Measurements from ENCODE around the gene CTAGE4. TPM values are rescaled to one million over a fixed set of nuclear protein-coding genes. Genes with fewer than 3 reads are reported as not detected.
"Not testable (repeated sequence)": the region's sequence is repeated elsewhere in the genome, so short reads cannot be mapped to it uniquely, and the experiment has no call there.

Gene CTAGE4
- total RNA-seq, 2 donors from 2014 or later = 5.1 to 15.2 TPM

DNA sequence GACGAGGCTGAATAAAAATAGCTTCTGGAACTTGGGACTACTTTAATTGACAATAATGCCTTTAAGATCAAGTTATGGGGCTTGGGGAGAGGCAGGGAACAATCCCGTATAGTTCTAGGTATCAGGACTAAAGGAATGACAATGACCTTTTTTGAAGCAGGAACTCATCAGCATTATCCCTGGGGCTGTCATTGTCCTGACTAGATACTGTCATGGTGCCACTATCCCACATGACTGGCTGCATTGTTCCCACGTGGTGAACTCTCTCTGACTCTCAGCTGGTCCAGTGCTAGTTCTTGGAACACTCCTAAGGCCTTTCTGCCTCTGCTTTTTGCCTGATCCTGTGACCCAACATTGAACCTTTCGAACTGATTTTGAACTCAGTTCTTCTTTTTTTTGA is 15.7 kb downstream of the CTAGE4 start:
- ATAC-seq, DNase-seq: not testable (repeated sequence)

DNA sequence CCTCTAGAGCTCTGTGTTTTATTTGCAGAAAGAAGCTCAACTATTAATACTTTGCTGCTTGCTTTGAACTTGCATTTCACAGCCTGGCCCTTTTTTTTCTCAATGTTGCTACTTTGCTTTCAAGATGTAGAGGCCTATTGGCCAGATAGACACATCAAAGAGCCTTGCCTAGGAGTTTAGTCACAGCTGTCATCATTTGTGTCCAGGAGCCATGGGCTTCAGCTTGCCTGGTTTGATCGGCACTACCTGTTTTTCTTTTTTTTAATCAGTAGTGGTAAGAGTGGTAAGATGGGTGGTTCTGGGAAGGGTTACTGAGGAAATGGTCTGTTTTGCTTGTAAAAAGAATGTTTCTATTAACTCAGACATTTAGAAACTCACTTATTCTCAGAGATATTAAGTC is 18.7 kb downstream of the CTAGE4 start:
- DNase-seq; intact Hi-C loops (cut with DNase I, micrococcal nuclease); ATAC-seq: not testable (repeated sequence)

More for the DNA sequence above, 15.7 kb downstream of the CTAGE4 start:
- intact Hi-C loops (cut with DNase I, micrococcal nuclease) = not testable (repeated sequence)

DNA sequence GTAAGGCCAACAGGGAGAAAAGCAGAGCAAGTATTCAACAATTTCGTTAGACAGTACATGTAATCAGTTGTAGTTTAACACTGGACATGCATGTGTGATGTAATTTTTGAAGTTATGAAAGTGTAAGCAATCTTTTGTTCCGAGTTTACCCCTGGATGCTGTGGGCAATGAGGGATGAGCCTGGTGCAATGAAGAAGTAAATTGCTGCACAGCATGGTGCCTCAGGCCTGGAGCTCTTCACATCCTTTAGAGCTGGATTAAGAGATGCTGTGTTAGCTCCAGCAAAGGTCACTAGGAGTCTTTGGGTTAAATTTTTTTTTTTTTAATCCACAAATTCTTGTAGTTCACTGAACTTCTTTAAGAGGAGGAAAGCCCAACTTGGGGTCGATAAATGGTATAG is 19.8 kb downstream of the CTAGE4 start:
- DNase-seq; intact Hi-C loops (cut with DNase I, micrococcal nuclease); ATAC-seq: not testable (repeated sequence)

DNA sequence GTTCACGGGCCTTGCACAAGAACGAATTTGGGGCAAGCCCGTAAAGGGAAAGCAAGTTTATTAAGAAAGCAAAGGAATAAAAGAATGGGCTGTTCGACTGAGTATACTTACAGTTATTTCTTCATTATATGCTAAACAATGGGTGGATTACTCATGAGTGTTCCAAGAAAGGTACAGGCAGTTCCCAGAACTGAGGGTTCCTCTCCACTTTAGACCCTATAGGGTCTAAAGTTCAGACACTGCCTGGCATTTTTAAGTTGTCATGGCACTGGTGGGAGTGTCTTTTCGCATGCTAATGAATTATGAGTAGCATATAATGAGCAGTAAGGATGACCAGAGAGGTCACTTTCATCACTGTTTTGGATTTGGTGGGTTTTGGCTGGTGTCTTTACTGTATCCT is 22.0 kb downstream of the CTAGE4 start:
- intact Hi-C loops (cut with DNase I, micrococcal nuclease); ATAC-seq; DNase-seq: not testable (repeated sequence)

DNA sequence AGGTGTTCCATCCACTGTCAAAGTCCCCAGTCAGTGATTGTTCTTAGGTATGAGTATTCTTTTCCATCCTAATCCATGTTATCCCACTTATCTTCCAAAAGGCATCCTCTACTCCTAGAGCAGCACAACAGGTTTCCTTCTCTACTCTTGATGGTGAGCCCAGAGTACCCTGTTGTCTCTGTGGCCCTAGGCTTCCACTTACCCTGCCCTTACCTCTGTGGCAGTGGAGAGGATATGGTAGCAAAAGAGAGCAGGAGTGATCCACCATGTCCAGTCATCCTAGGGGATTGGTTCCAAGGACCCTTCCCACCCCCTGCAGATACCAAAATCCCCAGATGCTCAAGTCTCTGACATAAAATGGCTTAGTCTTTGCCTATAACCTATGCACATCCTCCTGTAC is 33.9 kb downstream of the CTAGE4 start:
- ATAC-seq; DNase-seq; intact Hi-C loops (cut with DNase I, micrococcal nuclease): not testable (repeated sequence)

DNA sequence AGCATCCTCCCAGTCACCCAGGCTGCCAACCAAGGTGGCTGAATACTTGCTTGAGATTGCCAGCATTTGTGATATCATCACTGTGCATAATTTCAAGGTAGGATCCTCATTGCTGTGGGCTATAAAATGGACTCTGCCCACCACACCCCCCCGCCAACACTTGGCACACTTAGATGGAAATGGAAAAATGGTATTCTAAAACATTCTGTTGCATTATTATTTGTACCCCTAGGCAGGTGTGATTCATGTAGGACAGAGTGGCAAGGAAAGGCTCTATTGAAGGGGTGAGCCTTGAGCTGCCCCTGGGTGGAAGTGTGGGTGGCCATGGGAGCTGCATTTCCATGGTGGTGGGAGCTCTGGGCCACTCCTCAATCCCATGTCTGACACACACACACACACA is 35.3 kb downstream of the CTAGE4 start:
- intact Hi-C loops (cut with DNase I, micrococcal nuclease); ATAC-seq; DNase-seq: not testable (repeated sequence)

DNA sequence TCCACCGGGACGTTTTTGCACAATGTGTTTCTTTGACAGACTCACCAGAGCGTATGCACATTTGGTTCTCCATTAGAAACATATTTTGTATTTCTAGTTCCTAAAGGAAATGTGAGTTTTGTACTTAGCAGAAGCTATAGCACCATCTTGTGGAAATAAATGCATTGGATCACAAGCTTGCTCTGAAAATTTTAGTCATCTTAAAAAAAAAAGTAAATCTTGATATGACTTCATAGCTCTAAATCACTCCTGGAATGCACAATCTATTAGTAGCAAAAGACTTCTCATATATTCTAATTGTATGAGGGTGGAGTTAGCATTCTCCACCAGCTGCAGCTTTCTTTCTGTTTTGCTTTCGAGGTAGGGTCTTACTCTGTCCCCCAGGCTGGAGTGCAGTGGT is 35.9 kb downstream of the CTAGE4 start:
- ATAC-seq = peak; percentile 55
- intact Hi-C loops (cut with DNase I, micrococcal nuclease); DNase-seq: not testable (repeated sequence)

DNA sequence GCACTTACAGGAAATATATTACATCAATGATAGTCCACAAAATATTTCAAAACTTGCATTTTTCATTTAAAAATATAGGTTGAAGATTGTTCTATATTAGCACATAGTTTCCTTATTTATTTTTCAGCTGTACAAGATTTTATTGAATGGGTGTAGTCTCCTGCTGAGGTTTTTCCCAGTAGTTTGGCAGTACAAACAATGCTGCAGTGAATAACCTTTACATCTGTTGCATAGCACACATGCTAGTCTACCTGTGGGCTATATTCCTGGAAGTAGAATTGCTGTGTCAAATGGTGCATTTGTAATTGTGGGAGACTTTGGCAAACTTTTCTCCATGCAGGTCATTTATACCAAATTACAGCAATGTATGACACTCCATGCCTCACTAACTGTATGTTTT is 37.3 kb downstream of the CTAGE4 start:
- intact Hi-C loops (cut with DNase I, micrococcal nuclease); DNase-seq: not testable (repeated sequence)
- peak; percentile 99 for ATAC-seq

DNA sequence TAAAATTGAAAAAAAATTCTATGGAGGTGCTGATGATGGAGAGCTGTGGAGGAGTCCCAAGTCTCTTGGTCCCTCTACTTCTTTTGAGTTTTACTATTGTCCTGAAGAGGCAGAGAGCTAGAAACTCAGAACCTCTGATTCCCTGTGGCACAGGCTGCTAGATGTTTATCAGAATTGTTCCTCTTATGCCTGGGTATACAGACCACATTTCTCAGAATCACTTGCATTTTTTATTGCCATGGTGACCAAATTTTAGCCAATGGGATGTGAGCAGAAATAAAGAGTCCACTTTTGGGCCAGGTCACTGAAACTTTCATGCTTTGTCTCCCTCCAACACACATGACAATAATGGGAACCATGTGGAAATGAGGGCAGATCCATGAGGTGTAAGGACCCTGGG is 40.4 kb downstream of the CTAGE4 start:
- intact Hi-C loops (cut with DNase I, micrococcal nuclease); ATAC-seq: not testable (repeated sequence)

DNA sequence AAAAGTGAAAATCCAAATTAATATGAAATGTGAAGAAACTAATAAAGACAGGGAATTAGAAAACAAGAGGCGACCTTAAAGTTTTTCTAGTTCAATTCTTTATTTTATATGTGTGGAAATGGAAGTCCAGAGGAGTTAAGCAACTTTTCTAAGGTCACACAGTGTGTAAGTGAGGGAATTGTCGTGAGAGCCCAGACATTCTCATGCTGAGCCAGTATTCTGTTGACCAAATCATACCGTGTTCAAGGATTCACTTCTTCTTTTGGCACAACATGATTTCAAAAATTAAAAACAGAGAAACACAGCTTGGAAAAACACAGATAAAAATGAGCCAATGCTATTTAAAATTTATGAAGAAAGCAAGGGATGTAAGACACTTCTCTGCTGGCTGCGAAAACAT is 43.6 kb downstream of the CTAGE4 start:
- ATAC-seq; DNase-seq; intact Hi-C loops (cut with DNase I, micrococcal nuclease): not testable (repeated sequence)

More for the DNA sequence above, 40.4 kb downstream of the CTAGE4 start:
- DNase-seq = not testable (repeated sequence)

DNA sequence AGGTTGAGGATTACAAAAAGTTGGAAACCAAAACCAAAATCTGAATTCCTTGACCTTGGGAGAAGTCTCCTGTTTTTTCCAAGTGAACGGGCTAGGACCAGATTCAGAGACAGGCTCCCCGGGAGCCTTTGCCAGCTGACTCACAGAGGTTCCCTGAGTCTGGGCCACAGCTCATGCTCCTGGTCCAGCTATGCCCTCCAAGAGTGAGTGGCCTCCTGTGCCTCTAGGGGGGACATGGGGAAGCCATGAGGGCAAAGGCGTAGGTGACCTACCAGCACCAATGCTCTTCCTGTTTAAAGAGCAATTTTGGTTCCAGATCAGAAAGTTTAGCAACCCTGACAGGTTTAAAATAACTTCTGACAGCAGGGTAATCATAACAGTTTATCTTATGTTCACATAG is 45.5 kb downstream of the CTAGE4 start:
- intact Hi-C loops (cut with DNase I, micrococcal nuclease); ATAC-seq; DNase-seq: not testable (repeated sequence)

DNA sequence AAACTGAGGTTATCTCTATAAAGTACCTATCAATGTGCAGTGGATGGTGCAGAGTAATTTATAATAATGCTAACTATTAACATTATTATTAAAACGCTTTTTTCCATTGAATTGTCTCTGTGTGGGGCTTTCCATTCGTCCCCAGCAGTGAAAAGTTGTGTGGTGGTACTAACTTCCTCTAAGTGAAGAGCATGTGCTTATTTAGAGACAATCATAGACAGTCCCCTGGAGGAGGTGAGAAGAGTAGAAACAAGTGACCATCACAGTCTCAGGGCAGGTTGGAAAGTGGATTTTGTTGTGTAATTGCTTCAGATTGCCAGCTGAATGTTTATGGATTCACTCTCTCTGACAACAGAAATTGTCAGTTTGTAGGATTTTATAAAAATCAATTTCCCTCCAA is 47.8 kb downstream of the CTAGE4 start:
- intact Hi-C loops (cut with DNase I, micrococcal nuclease); DNase-seq; ATAC-seq: not testable (repeated sequence)

DNA sequence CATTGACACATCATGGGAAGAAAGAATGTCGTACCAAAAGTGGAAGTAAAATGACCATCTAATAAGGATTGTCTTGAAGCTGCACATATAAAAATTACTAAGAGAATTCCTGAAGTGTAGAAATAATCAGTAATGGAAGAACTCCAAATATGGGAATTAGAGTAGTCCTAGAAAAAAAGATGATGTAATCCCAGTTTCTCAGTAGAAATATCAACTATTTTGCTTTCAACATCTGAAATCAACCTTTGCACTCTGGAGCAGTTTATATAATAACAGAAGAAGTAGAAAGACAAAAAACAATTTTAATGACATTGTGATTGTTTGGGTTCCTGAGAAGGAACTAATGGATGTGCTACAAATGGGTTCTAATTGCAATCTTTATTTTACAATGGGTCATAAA is 49.8 kb downstream of the CTAGE4 start:
- DNase-seq; intact Hi-C loops (cut with DNase I, micrococcal nuclease); ATAC-seq: not testable (repeated sequence)

Other genes with a start within 250 kb of the CTAGE4 start
- not detected for gene OR2F2, start 248.2 kb upstream of the CTAGE4 start, total RNA-seq
- gene OR2F1, start 228.6 kb upstream of the CTAGE4 start, total RNA-seq = not detected
- gene OR6B1, start 183.1 kb upstream of the CTAGE4 start, total RNA-seq = not detected
- not detected for gene OR2A5, start 134.5 kb upstream of the CTAGE4 start, total RNA-seq
- not detected for gene OR2A25, start 113.7 kb upstream of the CTAGE4 start, total RNA-seq
- not detected for gene OR2A12, start 97.2 kb upstream of the CTAGE4 start, total RNA-seq
- not detected for gene OR2A2, start 73.9 kb upstream of the CTAGE4 start, total RNA-seq
- gene OR2A14, start 60.3 kb upstream of the CTAGE4 start, total RNA-seq = not detected
- 10 to 100 TPM; 39.9 to 62.4 TPM for gene ARHGEF35, start 12.4 kb downstream of the CTAGE4 start, total RNA-seq
- not detected for gene OR2A42, start 56.1 kb downstream of the CTAGE4 start, total RNA-seq
- 10 to 100 TPM; 21.9 to 29.5 TPM for gene OR2A7, start 81.3 kb downstream of the CTAGE4 start, total RNA-seq
- 1 to 10 TPM; 4.0 to 5.9 TPM for gene CTAGE8, start 85.8 kb downstream of the CTAGE4 start, total RNA-seq
- gene OR2A1, start 129.0 kb downstream of the CTAGE4 start, total RNA-seq = not detected
- 10 to 100 TPM; 73.8 to 80.5 TPM for gene ARHGEF5, start 171.9 kb downstream of the CTAGE4 start, total RNA-seq
- not detected for gene NOBOX, start 220.2 kb downstream of the CTAGE4 start, total RNA-seq